Hepatocyte (in vitro differentiated cells): ENCODE data around the gene SLC34A3. TPM values are rescaled to one million over a fixed set of nuclear protein-coding genes. Genes with fewer than 3 reads are reported as not detected.
"Not testable (repeated sequence)": the region's sequence is repeated elsewhere in the genome, so short reads cannot be mapped to it uniquely, and the experiment has no call there.

Source experiments
- DNase-seq: peaks from one replicate; pipeline ENCODE4 v3.0.0-alpha.2; 2016; ENCODE audit warnings: low spot score
- H2AFZ ChIP-seq: fragments of 200-600 bp; sonication (generic); 2 replicates; pipeline ENCODE4 v1.6.0; 2016; ENCODE audit warnings: antibody characterized with exemption, mild to moderate bottlenecking
- H3K27ac ChIP-seq: fragments of 200-600 bp; sonication (generic); 2 replicates; pipeline ENCODE4 v1.5.1; 2016; ENCODE audit warnings: mild to moderate bottlenecking
- H3K27me3 ChIP-seq: fragments of 200-600 bp; sonication (generic); 2 replicates; pipeline ENCODE4 v1.6.1; 2016
- H3K36me3 ChIP-seq: fragments of 200-600 bp; sonication (generic); replicated peaks from 2 replicates; pipeline ENCODE4 v1.5.1; 2016; ENCODE audit warnings: low read depth; ENCODE audit not compliant: insufficient read depth
- H3K4me1 ChIP-seq: fragments of 200-600 bp; sonication (generic); 2 replicates; pipeline ENCODE4 v1.5.1; 2016; ENCODE audit warnings: mild to moderate bottlenecking, moderate library complexity; ENCODE audit not compliant: insufficient read depth
- H3K4me2 ChIP-seq: fragments of 200-600 bp; sonication (generic); 2 replicates; pipeline ENCODE4 v1.6.0; 2016
- H3K4me3 ChIP-seq: fragments of 200-600 bp; sonication (generic); 2 replicates; pipeline ENCODE4 v1.5.1; 2016; ENCODE audit warnings: mild to moderate bottlenecking
- H3K79me2 ChIP-seq: fragments of 200-600 bp; sonication (generic); 2 replicates; pipeline ENCODE4 v1.6.0; 2017; ENCODE audit warnings: mild to moderate bottlenecking
- H3K9me2 ChIP-seq: fragments of 200-600 bp; sonication (generic); replicated peaks from 2 replicates; pipeline ENCODE4 v1.6.0; 2017; ENCODE audit warnings: mild to moderate bottlenecking; ENCODE audit not compliant: insufficient read depth
- H3K9me3 ChIP-seq: fragments of 200-600 bp; sonication (generic); 2 replicates; pipeline ENCODE4 v1.5.1; 2016; ENCODE audit warnings: low read depth, mild to moderate bottlenecking
- H4K20me1 ChIP-seq: fragments of 200-600 bp; sonication (generic); 2 replicates; pipeline ENCODE4 v1.6.0; 2016; ENCODE audit warnings: mild to moderate bottlenecking; ENCODE audit not compliant: insufficient read depth, poor library complexity, severe bottlenecking
- CTCF ChIP-seq: fragments of 200-600 bp; sonication (generic); IDR thresholded peaks from 2 replicates; pipeline ENCODE4 v1.5.1; 2016; ENCODE audit warnings: antibody characterized with exemption, mild to moderate bottlenecking; ENCODE audit not compliant: poor library complexity
- EZH2 ChIP-seq: fragments of 200-600 bp; sonication (generic); IDR thresholded peaks from 2 replicates; pipeline ENCODE4 v1.6.1; 2016; ENCODE audit warnings: antibody characterized with exemption, mild to moderate bottlenecking, borderline replicate concordance
- EZH2phosphoT487 ChIP-seq: fragments of 200-600 bp; sonication (generic); IDR thresholded peaks from one replicate; pipeline ENCODE4 v1.6.1; 2018; ENCODE audit warnings: antibody characterized with exemption, mild to moderate bottlenecking, low read depth, moderate library complexity; ENCODE audit not compliant: unreplicated experiment, severe bottlenecking
- WGBS: methylation state at CpG from one replicate; pipeline ENCODE4 v1.1.6; 2016; ENCODE audit warnings: low lambda C conversion rate; ENCODE audit errors: missing lambda C conversion rate; 5-methylcytosine and 5-hydroxymethylcytosine counted together
- polyA plus RNA-seq: library from polyadenylated mRNA; unstranded; fragments of >200 nt; fragmentation: Nextera tagmentation; extraction: Ambion mirVana; gene quantifications from 2 replicates; pipeline ENCODE4 v1.2.1, GENCODE V29; 2016
- total RNA-seq: library from RNA; depleted of rRNA; stranded (reverse); fragments of >200 nt; gene quantifications from 2 replicates; pipeline ENCODE4 v1.2.3, GENCODE V29; 2014

The SLC34A3 gene
- total and polyA plus RNA-seq, 2 experiments from 2014 or later = 2.7 to 4.7 TPM

- H3K36me3 ChIP-seq, H3K4me2 ChIP-seq, H3K4me3 ChIP-seq, H4K20me1 ChIP-seq, DNase-seq, H3K27me3 ChIP-seq, H3K27ac ChIP-seq, H2AFZ ChIP-seq, H3K79me2 ChIP-seq, H3K9me3 ChIP-seq, H3K4me1 ChIP-seq, H3K9me2 ChIP-seq: not testable (repeated sequence)
- TF ChIP-seq CTCF = peak; percentile 43
- 48% methylated on average over 15 of the region's 15 CpGs for WGBS
Measured at GRCh38 chr9:137262173-137262908, 31.6 kb downstream of the SLC34A3 start.

GRCh38 chr9:137262909-137263285, 32.2 kb downstream of the SLC34A3 start:
- Histone ChIP-seq H3K9me3 (no peaks in the 10 kb centered on the region), H3K9me2 (no peaks in the 10 kb centered on the region), H3K4me2 (no peak overlapping the region), H3K27ac (no peak overlapping the region), H3K36me3 (no peaks in the 10 kb centered on the region), H3K4me1 (no peaks in the 10 kb centered on the region), H4K20me1 (no peaks in the 10 kb centered on the region), H3K4me3 (no peak overlapping the region), H2AFZ (no peak overlapping the region), H3K79me2 (no peaks in the 10 kb centered on the region), H3K27me3 (no peaks in the 10 kb centered on the region)
- DNase-seq = no peak
- TF ChIP-seq EZH2 = no peak
- TF ChIP-seq CTCF = no peak
- no peak for TF ChIP-seq EZH2phosphoT487
- WGBS = 93% methylated on average over 20 of the region's 24 CpGs

- no peak overlapping the region for H2AFZ ChIP-seq
- no peak overlapping the region for H3K4me3 ChIP-seq
- no peaks in the 10 kb centered on the region for H3K4me1 ChIP-seq
- no peak for DNase-seq
- H3K9me3 ChIP-seq = no peaks in the 10 kb centered on the region
- WGBS = 93% methylated on average over 8 of the region's 10 CpGs
- H4K20me1 ChIP-seq = no peaks in the 10 kb centered on the region
- no peaks in the 10 kb centered on the region for H3K36me3 ChIP-seq
- no peak overlapping the region for H3K4me2 ChIP-seq
- H3K9me2 ChIP-seq = no peaks in the 10 kb centered on the region
- H3K27ac ChIP-seq = no peak overlapping the region
- H3K79me2 ChIP-seq = no peaks in the 10 kb centered on the region
- TF ChIP-seq CTCF (no peak), EZH2phosphoT487 (no peak), EZH2 (no peak)
- no peaks in the 10 kb centered on the region for H3K27me3 ChIP-seq
Measured at GRCh38 chr9:137263506-137263905, 32.8 kb downstream of the SLC34A3 start.

- DNase-seq = no peak
- 97% methylated on average over 22 of the region's 22 CpGs for WGBS
- Histone ChIP-seq H3K27me3 (no peaks in the 10 kb centered on the region), H3K4me3 (no peak overlapping the region), H3K9me3 (no peaks in the 10 kb centered on the region), H3K79me2 (no peaks in the 10 kb centered on the region), H3K9me2 (no peaks in the 10 kb centered on the region), H3K36me3 (no peaks in the 10 kb centered on the region), H2AFZ (no peak overlapping the region), H3K27ac (no peak overlapping the region), H4K20me1 (no peaks in the 10 kb centered on the region), H3K4me1 (no peaks in the 10 kb centered on the region), H3K4me2 (no peak overlapping the region)
- no peak for TF ChIP-seq CTCF
- no peak for TF ChIP-seq EZH2
- no peak for TF ChIP-seq EZH2phosphoT487
Measured at GRCh38 chr9:137264067-137264466, 33.4 kb downstream of the SLC34A3 start.
